Psoas muscle (tissue), 8 donors: ENCODE results near the gene FTCDNL1. TPM values are rescaled to one million over a fixed set of nuclear protein-coding genes. Genes with fewer than 3 reads are reported as not detected.
A peak's percentile ranks its signal among the peaks of the same experiment; 100 is the strongest.

Experiments
- ATAC-seq, 4 donors: fragments of 200-7000 bp; cut with Tn5 transposase; one replicate each; pipeline ENCODE4 v1.9.1; 2020; ENCODE audit warnings: moderate library complexity in 3 of 4, mild to moderate bottlenecking in 2 of 4
- DNase-seq, 2 donors: peaks; one replicate each; pipeline ENCODE4 v3.0.0-alpha.2; 2020
- H3K27ac ChIP-seq: fragments of 200-600 bp; one replicate; pipeline ENCODE4 v1.8.0; 2022
- H3K27me3 ChIP-seq, 3 donors: fragments of 200-600 bp in 1 of 3; one replicate each; pipeline versions ENCODE4 v1.6.1 to v1.8.0; 2013 to 2022; ENCODE audit warnings: low read length in 2 of 3, mild to moderate bottlenecking in 2 of 3, moderate library complexity in 1 of 3; ENCODE audit not compliant: insufficient read depth in 3 of 3
- H3K36me3 ChIP-seq, 2 donors: fragments of 200-600 bp in 1 of 2; one replicate each; pipeline versions ENCODE4 v1.6.1 to v1.8.0; 2013 to 2022; ENCODE audit warnings: low read depth in 1 of 2, mild to moderate bottlenecking in 1 of 2, moderate library complexity in 1 of 2; ENCODE audit not compliant: insufficient read depth in 1 of 2
- H3K4me1 ChIP-seq: fragments of 200-600 bp; one replicate; pipeline ENCODE4 v1.8.0; 2022
- H3K4me3 ChIP-seq: fragments of 200-600 bp; one replicate; pipeline ENCODE4 v1.8.0; 2022; ENCODE audit warnings: mild to moderate bottlenecking
- H3K9me3 ChIP-seq: fragments of 200-600 bp; one replicate; pipeline ENCODE4 v1.8.0; 2022
- WGBS, 3 donors: extraction: QIAGEN DNeasy Blood & Tissue Kit; methylation state at CpG; one replicate each; pipeline versions ENCODE4 v1.1.6 to v1.1.7; 2013; 5-methylcytosine and 5-hydroxymethylcytosine counted together
- intact Hi-C, 2 donors: fragments of 100-400 bp; cut with DNase I; formaldehyde crosslinking; loops; one replicate each; pipeline versions ENCODE4 v1.11.0 to v1.14.2; 2022
- polyA plus RNA-seq, 3 donors: library from polyadenylated mRNA; stranded (reverse); fragments of 200-250 nt; gene quantifications; one replicate each; pipeline ENCODE4 v1.2.3, GENCODE V29; 2013
- total RNA-seq, 4 donors: library from RNA; stranded (reverse); fragmentation: NEBNext Ultra II Directional in 2 of 4; extraction: Animal tissue kit (Norgen Biotek cat#: 25700) in 2 of 4; gene quantifications; one replicate each; pipeline versions ENCODE4 v1.2.1 to v1.2.4, GENCODE V29; 2021 to 2023
- TF ChIP-seq, protein P1 (sequence below): fragments of 200-600 bp; IDR thresholded peaks from one replicate; pipeline ENCODE4 v1.8.0; 2022; ENCODE audit warnings: antibody characterized with exemption
- donor health status: healthy with polysubstance abuse.
- donor health status: DM: no; HTN: no; CAD: no; lungs with moderate emphysema.
- donor health status: Bipolar disorder and iron deficiency.
- donor health status: healthy.
- donor health status: DM: yes; HTN: yes; CAD: no.
- donor health status: DM: no; HTN: no; CAD: no.
- donor health status: DM: no; HTN: no; CAD: no.
- donor health status: DM: yes; HTN: yes; CAD: no.

Gene FTCDNL1
- total and polyA plus RNA-seq, 7 donors: 4.9 to 25.7 (median 9.0) TPM

GRCh38 chr2:199762963-199763362 is 88.0 kb downstream of the FTCDNL1 start:
- WGBS, 3 donors: 75 to 84% (median 82%) methylated on average over 4 of the region's 4 CpGs
- no peaks in the 10 kb centered on the region for H3K36me3 ChIP-seq
- DNase-seq: no peak
- TF ChIP-seq, protein P1, sequence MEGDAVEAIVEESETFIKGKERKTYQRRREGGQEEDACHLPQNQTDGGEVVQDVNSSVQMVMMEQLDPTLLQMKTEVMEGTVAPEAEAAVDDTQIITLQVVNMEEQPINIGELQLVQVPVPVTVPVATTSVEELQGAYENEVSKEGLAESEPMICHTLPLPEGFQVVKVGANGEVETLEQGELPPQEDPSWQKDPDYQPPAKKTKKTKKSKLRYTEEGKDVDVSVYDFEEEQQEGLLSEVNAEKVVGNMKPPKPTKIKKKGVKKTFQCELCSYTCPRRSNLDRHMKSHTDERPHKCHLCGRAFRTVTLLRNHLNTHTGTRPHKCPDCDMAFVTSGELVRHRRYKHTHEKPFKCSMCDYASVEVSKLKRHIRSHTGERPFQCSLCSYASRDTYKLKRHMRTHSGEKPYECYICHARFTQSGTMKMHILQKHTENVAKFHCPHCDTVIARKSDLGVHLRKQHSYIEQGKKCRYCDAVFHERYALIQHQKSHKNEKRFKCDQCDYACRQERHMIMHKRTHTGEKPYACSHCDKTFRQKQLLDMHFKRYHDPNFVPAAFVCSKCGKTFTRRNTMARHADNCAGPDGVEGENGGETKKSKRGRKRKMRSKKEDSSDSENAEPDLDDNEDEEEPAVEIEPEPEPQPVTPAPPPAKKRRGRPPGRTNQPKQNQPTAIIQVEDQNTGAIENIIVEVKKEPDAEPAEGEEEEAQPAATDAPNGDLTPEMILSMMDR: no peak
- H3K9me3 ChIP-seq: no peaks in the 10 kb centered on the region
- ATAC-seq: no peak
- H3K4me3 ChIP-seq: no peak overlapping the region
- no peaks in the 10 kb centered on the region for H3K4me1 ChIP-seq
- intact Hi-C loops: no loop called here
- no peak overlapping the region for H3K27ac ChIP-seq
- H3K27me3 ChIP-seq: no peaks in the 10 kb centered on the region

DNA sequence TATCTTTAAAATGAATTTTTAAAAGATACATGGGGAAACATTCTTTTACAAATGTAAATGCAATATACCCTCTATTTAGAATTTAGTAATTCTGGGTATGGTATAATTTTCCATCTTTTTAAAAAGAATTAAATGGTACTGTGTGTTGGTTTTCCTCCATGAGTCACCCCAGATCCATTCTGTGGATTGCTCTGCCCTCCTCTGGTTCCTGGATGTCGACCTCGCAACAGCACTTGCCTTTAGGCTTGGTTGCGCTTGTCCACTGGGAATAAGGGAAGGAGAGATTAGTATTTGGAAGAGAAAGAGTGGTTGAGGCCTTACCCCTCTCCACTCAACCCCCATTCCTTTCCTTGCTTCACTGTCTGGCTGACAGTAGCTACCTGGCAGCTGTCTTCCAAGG is 90.4 kb downstream of the FTCDNL1 start:
- intact Hi-C loops: no loop called here
- 91 to 92% (median 92%) methylated on average over 3 of the region's 3 CpGs for WGBS, 3 donors
- Histone ChIP-seq H3K9me3 (no peaks in the 10 kb centered on the region), H3K4me3 (no peak overlapping the region), H3K4me1 (no peaks in the 10 kb centered on the region), H3K27me3 (no peaks in the 10 kb centered on the region), H3K27ac (no peak overlapping the region), H3K36me3 (no peaks in the 10 kb centered on the region)
- no peak for ATAC-seq
- TF ChIP-seq, protein P1: no peak
- no peak for DNase-seq

DNA sequence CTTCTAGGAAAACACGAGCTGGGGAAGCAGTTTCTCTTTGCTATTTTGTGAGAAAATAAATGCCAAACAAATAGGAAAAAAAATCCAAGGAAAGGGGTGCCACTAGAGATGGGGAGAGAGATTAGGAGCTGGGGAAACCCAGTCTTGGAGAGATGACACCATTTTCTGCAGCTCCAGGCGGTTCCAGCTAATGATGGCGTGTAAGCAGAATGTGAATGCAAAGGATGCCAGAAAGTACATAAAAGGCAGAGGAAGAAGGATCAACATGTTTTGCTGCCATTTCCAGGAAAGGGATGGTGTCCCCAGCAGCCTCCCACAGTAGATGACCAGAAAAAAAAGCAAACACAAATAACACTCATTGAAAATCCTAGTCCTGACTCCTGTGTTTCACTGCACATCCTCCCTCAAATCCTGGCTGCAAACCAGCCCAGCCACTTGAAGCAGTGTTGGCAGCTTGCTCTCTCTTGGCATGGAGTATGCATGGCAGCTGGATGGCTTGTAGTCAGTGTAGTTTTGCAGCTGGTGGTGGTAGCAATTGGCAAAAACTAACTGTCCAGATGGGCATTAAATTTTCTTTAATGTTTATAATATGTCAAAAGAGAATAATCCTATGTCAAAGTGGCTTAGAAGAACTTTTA is 93.6 kb downstream of the FTCDNL1 start:
- intact Hi-C loops: no loop called here
- Histone ChIP-seq H3K4me1 (no peaks in the 10 kb centered on the region), H3K36me3 (no peaks in the 10 kb centered on the region), H3K27ac (no peak overlapping the region), H3K9me3 (no peaks in the 10 kb centered on the region), H3K4me3 (no peak overlapping the region), H3K27me3 (no peaks in the 10 kb centered on the region)
- 14 to 26% (median 21%) methylated on average over 3 of the region's 3 CpGs for WGBS, 3 donors
- DNase-seq (peak; percentile 34 to 66), ATAC-seq (peak; percentile 70 to 75 (median 72))
- TF ChIP-seq, protein P1: no peak

DNA sequence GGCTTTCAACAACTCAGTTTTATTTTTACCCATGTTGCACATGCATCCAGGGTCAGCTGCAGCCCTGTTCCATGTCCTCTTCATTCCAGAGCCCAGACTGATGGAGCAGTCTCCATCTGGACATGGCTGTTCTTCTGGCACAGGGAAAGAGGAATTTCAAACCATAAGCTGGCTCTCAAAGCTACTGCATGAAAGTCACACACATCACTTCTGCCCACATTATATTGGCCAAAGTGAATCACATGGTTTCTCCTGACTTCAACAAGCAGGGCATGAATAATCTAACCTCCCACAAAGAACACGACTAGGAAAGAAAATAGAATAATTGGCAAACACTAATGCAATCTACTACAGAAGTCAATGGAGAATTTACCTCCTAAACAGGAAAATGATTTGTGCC is 94.2 kb downstream of the FTCDNL1 start:
- no peaks in the 10 kb centered on the region for H3K27me3 ChIP-seq
- no peak overlapping the region for H3K4me3 ChIP-seq
- 7 to 38% (median 13%) methylated on average over 1 of the region's 1 CpG for WGBS, 3 donors
- TF ChIP-seq, protein P1: no peak
- intact Hi-C loops: no loop called here
- DNase-seq (no peak), ATAC-seq (no peak)
- H3K36me3 ChIP-seq: no peaks in the 10 kb centered on the region
- no peaks in the 10 kb centered on the region for H3K9me3 ChIP-seq
- H3K27ac ChIP-seq: no peak overlapping the region
- H3K4me1 ChIP-seq: no peaks in the 10 kb centered on the region

DNA sequence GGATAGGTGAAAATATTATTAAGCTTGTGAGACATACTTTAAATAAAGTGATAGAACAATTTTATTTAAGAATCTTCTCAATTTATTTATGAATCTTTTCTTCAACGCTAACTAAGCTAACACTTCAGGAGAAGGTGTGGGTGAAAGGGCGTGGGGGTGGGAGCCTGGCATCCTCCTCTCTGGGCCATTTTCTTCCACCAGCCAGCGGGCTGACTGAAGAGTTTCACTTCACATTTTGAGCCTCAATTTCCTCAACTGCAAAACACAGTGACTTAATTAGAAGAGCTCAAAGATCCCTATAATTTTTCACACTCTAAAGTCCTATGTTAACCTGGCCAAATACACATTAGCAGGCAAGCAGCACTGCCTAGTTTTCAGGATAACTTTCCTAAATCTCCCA is 94.8 kb downstream of the FTCDNL1 start:
- Histone ChIP-seq H3K9me3 (no peaks in the 10 kb centered on the region), H3K36me3 (no peaks in the 10 kb centered on the region), H3K27me3 (no peaks in the 10 kb centered on the region), H3K4me1 (no peaks in the 10 kb centered on the region), H3K27ac (no peak overlapping the region), H3K4me3 (no peak overlapping the region)
- no peak for DNase-seq
- intact Hi-C loops: no loop called here
- no peak for ATAC-seq
- TF ChIP-seq, protein P1: no peak
- WGBS, 3 donors: 89 to 96% (median 91%) methylated on average over 3 of the region's 3 CpGs
